Activated B cell treated with CpG ODN at 0.5 μM for 24 hours (primary cell): ENCODE results near the gene TNNI3K. TPM values are rescaled to one million over a fixed set of nuclear protein-coding genes. Genes with fewer than 3 reads are reported as not detected.

Experiments
- ATAC-seq: fragments of 200-7000 bp; cut with Tn5 transposase; one replicate; pipeline ENCODE4 v1.10.0; 2021; ENCODE audit warnings: low read depth, mild to moderate bottlenecking, moderate library complexity
- CTCF ChIA-PET: fragments of 350-600 bp; sonication (Branson Sonifier 250); formaldehyde crosslinking; loops from one replicate; lab custom pipeline; 2021; ENCODE audit warnings: antibody characterized with exemption; lab: Charles Lee
- POLR2A ChIA-PET: fragments of 350-600 bp; sonication (Branson Sonifier 250); formaldehyde crosslinking; loops from one replicate; lab custom pipeline; 2021; ENCODE audit warnings: antibody characterized with exemption; lab: Charles Lee
- DNase-seq: peaks from one replicate; pipeline ENCODE4 v3.0.0; 2022
- H3K27ac Mint-ChIP-seq: one replicate; pipeline ENCODE4 v1.8.0; 2020; ENCODE audit warnings: mixed read lengths
- H3K27me3 Mint-ChIP-seq: one replicate; pipeline ENCODE4 v1.8.0; 2021; ENCODE audit warnings: mixed read lengths
- H3K36me3 Mint-ChIP-seq: one replicate; pipeline ENCODE4 v1.8.0; 2021; ENCODE audit warnings: low read depth, mixed read lengths
- H3K4me1 Mint-ChIP-seq: one replicate; pipeline ENCODE4 v1.8.0; 2021; ENCODE audit warnings: mixed read lengths
- H3K4me3 Mint-ChIP-seq: one replicate; pipeline ENCODE4 v1.8.0; 2020; ENCODE audit warnings: mild to moderate bottlenecking, mixed read lengths
- H3K9me3 Mint-ChIP-seq: one replicate; pipeline ENCODE4 v1.8.0; 2020; ENCODE audit warnings: mixed read lengths
- intact Hi-C: fragments of 100-400 bp; cut with micrococcal nuclease; formaldehyde crosslinking; loops from one replicate; pipeline ENCODE4 v1.15.1; 2024
- total RNA-seq: library from RNA; stranded (reverse); gene quantifications from 2 replicates; pipeline ENCODE4 v1.2.3, GENCODE V29; 2022
- TF ChIP-seq, protein P1 (sequence below): fragments of 200-600 bp; IDR thresholded peaks from one replicate; pipeline ENCODE4 v1.8.0; 2022; ENCODE audit warnings: antibody characterized with exemption, mild to moderate bottlenecking

The TNNI3K gene
- total RNA-seq, 1 donor from 2014 or later: not detected

DNA sequence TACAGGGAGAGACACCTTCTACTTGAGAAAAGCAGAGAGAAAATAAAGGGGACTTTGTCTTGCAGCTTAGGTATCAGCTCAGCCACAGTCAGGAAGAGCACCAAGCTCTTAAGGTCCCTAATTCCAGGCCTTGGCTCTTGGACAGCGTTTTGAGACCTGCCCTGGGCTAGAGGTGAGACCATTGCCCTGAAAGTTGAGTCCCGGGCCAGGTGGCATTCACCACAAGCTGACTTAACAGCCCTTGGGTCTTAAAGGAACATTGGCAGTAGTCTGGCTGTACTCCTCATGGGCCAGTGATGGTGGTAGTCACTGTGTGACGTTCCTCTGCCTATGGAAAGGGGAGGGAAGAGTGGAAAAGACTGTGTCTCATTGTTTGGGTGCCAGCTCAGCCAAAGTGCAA lies 11.7 kb upstream of the TNNI3K start:
- Mint-ChIP-seq H3K4me3 (no peak overlapping the region), H3K27me3 (no peaks in the 10 kb centered on the region), H3K36me3 (no peaks in the 10 kb centered on the region), H3K27ac (no peak overlapping the region), H3K4me1 (no peaks in the 10 kb centered on the region), H3K9me3 (peaks cover 23% of the 10 kb centered on the region)
- no peak for ATAC-seq
- ChIA-PET CTCF (no interaction called here), POLR2A (no interaction called here)
- TF ChIP-seq, protein P1, sequence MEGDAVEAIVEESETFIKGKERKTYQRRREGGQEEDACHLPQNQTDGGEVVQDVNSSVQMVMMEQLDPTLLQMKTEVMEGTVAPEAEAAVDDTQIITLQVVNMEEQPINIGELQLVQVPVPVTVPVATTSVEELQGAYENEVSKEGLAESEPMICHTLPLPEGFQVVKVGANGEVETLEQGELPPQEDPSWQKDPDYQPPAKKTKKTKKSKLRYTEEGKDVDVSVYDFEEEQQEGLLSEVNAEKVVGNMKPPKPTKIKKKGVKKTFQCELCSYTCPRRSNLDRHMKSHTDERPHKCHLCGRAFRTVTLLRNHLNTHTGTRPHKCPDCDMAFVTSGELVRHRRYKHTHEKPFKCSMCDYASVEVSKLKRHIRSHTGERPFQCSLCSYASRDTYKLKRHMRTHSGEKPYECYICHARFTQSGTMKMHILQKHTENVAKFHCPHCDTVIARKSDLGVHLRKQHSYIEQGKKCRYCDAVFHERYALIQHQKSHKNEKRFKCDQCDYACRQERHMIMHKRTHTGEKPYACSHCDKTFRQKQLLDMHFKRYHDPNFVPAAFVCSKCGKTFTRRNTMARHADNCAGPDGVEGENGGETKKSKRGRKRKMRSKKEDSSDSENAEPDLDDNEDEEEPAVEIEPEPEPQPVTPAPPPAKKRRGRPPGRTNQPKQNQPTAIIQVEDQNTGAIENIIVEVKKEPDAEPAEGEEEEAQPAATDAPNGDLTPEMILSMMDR: no peak
- DNase-seq: no peak
- intact Hi-C loops: no loop called here

DNA sequence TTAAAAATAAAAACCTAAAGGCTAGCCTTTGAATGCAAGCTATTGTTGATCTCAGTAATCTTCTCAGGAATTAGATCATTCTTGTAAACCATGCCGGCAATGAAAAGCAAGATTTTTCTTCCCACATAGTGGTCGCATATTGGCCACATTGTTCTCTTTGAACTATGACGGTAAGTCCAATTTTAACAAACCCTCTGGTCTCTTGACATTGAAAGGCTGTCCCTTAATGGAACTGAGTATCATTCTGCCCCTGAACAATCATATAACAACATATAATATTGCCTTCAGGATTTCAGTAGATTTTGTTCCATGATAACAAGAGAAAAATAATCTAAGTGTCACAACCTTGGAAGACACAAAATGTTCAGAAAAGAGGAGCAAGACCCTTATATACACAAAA lies 1.3 kb downstream of the TNNI3K start:
- H3K4me3 Mint-ChIP-seq: no peak overlapping the region
- no peaks in the 10 kb centered on the region for H3K36me3 Mint-ChIP-seq
- CTCF ChIA-PET: no interaction called here
- H3K27me3 Mint-ChIP-seq: no peaks in the 10 kb centered on the region
- no peaks in the 10 kb centered on the region for H3K4me1 Mint-ChIP-seq
- H3K9me3 Mint-ChIP-seq: peaks cover 3% of the 10 kb centered on the region
- TF ChIP-seq, protein P1: no peak
- H3K27ac Mint-ChIP-seq: no peak overlapping the region
- DNase-seq (no peak), ATAC-seq (no peak)
- intact Hi-C loops: no loop called here
- POLR2A ChIA-PET: no interaction called here

DNA sequence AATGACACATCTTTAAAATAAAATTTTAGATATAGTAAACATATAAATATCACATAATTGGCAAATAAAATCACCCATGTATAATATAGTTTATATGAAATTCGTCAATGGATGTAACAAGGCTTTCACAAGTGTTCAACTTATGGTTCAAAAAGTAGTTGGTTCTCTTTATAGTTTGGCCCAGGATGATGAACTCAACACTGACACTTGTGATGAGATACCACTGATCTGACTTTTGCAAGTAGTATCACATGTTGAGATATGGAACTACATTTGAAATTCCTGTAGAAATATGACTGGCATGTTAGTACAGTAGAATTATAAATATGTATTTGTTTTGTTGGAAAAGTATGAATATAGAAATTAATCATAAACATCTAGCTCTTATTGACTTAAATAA lies 1.8 kb downstream of the TNNI3K start:
- ATAC-seq (no peak), DNase-seq (no peak)
- Mint-ChIP-seq H3K4me1 (no peaks in the 10 kb centered on the region), H3K4me3 (no peak overlapping the region), H3K27ac (no peak overlapping the region), H3K27me3 (no peaks in the 10 kb centered on the region), H3K36me3 (no peaks in the 10 kb centered on the region), H3K9me3 (peaks cover 3% of the 10 kb centered on the region)
- ChIA-PET POLR2A (no interaction called here), CTCF (no interaction called here)
- intact Hi-C loops: no loop called here
- TF ChIP-seq, protein P1: no peak

DNA sequence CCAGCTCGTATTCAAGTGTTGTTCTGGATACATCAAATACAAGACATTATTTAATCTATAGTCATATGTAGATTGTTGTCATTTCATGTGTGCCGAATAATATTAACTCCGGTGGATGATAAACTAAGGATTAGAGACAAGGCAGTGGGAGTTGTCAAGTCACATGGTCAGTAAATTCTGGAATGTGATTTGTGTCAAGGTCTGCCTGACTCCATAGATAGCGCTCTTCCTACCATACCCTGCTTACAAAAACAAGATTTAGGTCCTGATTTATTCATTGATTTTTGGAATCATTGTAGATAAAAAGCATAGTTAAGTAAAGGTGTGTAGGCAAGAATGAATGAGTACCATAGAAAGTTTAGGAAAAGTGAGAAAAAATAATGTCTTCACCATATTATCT lies 2.6 kb downstream of the TNNI3K start:
- no peak overlapping the region for H3K27ac Mint-ChIP-seq
- TF ChIP-seq, protein P1: no peak
- ATAC-seq (no peak), DNase-seq (no peak)
- no peaks in the 10 kb centered on the region for H3K27me3 Mint-ChIP-seq
- no peaks in the 10 kb centered on the region for H3K36me3 Mint-ChIP-seq
- no peaks in the 10 kb centered on the region for H3K4me1 Mint-ChIP-seq
- no peak overlapping the region for H3K4me3 Mint-ChIP-seq
- ChIA-PET CTCF (no interaction called here), POLR2A (no interaction called here)
- intact Hi-C loops: no loop called here
- H3K9me3 Mint-ChIP-seq: no peaks in the 10 kb centered on the region

DNA sequence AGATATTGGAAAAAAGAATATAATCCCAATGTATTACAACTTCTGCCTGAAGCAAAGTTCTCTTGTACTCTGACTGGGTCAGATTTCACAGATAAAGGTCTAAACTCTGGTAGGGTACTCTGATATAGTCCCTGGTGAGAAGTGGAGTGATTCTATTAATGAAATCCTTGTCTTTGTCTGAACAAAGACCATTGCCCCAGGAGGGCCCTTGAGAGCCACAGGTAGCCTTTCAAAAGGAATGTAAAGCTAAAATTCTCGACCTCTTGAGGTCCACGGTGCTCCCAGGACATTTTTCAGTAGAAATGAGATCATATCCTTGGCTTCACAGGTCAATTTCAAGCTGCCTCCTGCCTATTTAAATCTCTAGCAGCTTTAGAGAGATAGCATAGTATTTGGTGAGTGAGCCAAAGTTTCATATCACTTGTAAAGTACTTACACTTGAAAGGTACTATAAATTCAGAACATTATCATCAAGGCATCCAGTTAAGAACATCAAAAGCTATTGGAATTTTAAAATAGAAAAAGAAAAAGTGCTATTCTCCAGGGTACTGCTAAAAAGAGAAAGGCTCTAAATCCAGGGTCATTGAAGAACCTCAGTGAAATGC lies 10.1 kb downstream of the TNNI3K start:
- no peaks in the 10 kb centered on the region for H3K4me1 Mint-ChIP-seq
- CTCF ChIA-PET: no interaction called here
- ATAC-seq: no peak

More for the DNA sequence above, 10.1 kb downstream of the TNNI3K start:
- no peaks in the 10 kb centered on the region for H3K36me3 Mint-ChIP-seq
- no peaks in the 10 kb centered on the region for H3K27me3 Mint-ChIP-seq
- TF ChIP-seq, protein P1: no peak
- POLR2A ChIA-PET: no interaction called here
- DNase-seq: no peak
- no peak overlapping the region for H3K27ac Mint-ChIP-seq
- H3K4me3 Mint-ChIP-seq: no peak overlapping the region
- peaks cover 4% of the 10 kb centered on the region for H3K9me3 Mint-ChIP-seq
- intact Hi-C loops: no loop called here
